SK-N-MC (cell line): ENCODE data around the gene TMEM132E.

Experiments used
- EZH2 ChIP-seq: fragments of 200-600 bp; sonication (generic); IDR thresholded peaks from one replicate; pipeline ENCODE4 v1.6.1; 2017; ENCODE audit warnings: antibody characterized with exemption
- FOXP2 ChIP-seq: optimal IDR thresholded peaks from 2 replicates; pipeline ENCODE3; 2011; ENCODE audit warnings: mild to moderate bottlenecking, moderate library complexity; ENCODE audit not compliant: insufficient read depth; ENCODE audit errors: extremely low read length, control extremely low read depth
- POLR2AphosphoS5 ChIP-seq: IDR thresholded peaks from 2 replicates; pipeline ENCODE4 v1.6.1; 2012; ENCODE audit warnings: mild to moderate bottlenecking, low read depth, low read length, borderline replicate concordance

- TF ChIP-seq EZH2 (no peak), POLR2AphosphoS5 (no peak), FOXP2 (no peak)
These were observed 96.2 kb downstream of the TMEM132E start for GRCh38 chr17:34675605-34676004.
